HUES64 (cell line): Measurements from ENCODE around the gene MYB.

ENCODE experiments used
- H3K27ac ChIP-seq: 2 replicates; pipeline ENCODE4 v1.7.0; 2013; ENCODE audit warnings: low read depth, low read length, inconsistent platforms
- H3K27me3 ChIP-seq: 2 replicates; pipeline ENCODE4 v1.6.1; 2013; ENCODE audit warnings: mild to moderate bottlenecking, low read length; ENCODE audit not compliant: insufficient read depth
- H3K36me3 ChIP-seq: 2 replicates; pipeline ENCODE4 v1.6.1; 2013; ENCODE audit warnings: mild to moderate bottlenecking, low read length; ENCODE audit not compliant: insufficient read depth
- H3K4me1 ChIP-seq: 2 replicates; pipeline ENCODE4 v1.6.1; 2013; ENCODE audit warnings: mild to moderate bottlenecking, low read length, moderate library complexity; ENCODE audit not compliant: insufficient read depth
- H3K4me3 ChIP-seq: 2 replicates; pipeline ENCODE4 v1.5.1; 2013; ENCODE audit warnings: mild to moderate bottlenecking, low read length, moderate library complexity
- H3K9ac ChIP-seq: 2 replicates; pipeline ENCODE4 v1.6.1; 2013; ENCODE audit warnings: mild to moderate bottlenecking, low read depth, low read length
- H3K9me3 ChIP-seq: 2 replicates; pipeline ENCODE4 v1.6.1; 2013; ENCODE audit warnings: low read depth, low read length; ENCODE audit not compliant: insufficient read depth
- WGBS: fragments of 150-250, 120-280 bp; methylation state at CpG from one replicate; pipeline ENCODE4 v1.1.7; 2013; ENCODE audit warnings: missing lambda C conversion rate; 5-methylcytosine and 5-hydroxymethylcytosine counted together

MYB gene

DNA sequence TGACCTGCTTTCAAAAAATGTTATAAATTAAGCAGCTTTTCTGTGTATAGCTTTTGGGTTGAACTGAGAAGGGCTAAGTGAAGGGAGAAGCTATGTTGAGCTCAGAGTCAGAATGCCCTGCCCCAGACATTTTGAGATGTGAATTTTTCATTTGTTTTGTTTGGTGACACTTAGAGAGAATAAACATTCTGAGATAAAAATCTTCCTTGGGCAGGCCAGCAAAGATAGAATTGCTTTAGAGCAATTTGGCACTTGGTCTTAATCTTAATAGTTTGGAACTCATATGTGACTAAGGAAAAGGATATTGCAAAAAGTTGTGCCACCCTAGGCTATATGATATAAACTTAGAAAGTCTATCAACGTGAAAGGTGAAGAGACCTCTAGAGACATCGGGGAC, 30.2 kb downstream of the MYB start:
- Histone ChIP-seq H3K9ac (no peak overlapping the region), H3K4me1 (no peaks in the 10 kb centered on the region; the same call in 1 of the 2 replicates), H3K9me3 (0 out of 2 replicates have a peak, but pooled peaks cover 4% of the 10 kb centered on the region), H3K36me3 (peaks cover 10% of the 10 kb centered on the region), H3K27me3 (no peaks in the 10 kb centered on the region), H3K4me3 (no peak overlapping the region), H3K27ac (no peak overlapping the region)
- WGBS: 94% methylated on average over 2 of the region's 2 CpGs

DNA sequence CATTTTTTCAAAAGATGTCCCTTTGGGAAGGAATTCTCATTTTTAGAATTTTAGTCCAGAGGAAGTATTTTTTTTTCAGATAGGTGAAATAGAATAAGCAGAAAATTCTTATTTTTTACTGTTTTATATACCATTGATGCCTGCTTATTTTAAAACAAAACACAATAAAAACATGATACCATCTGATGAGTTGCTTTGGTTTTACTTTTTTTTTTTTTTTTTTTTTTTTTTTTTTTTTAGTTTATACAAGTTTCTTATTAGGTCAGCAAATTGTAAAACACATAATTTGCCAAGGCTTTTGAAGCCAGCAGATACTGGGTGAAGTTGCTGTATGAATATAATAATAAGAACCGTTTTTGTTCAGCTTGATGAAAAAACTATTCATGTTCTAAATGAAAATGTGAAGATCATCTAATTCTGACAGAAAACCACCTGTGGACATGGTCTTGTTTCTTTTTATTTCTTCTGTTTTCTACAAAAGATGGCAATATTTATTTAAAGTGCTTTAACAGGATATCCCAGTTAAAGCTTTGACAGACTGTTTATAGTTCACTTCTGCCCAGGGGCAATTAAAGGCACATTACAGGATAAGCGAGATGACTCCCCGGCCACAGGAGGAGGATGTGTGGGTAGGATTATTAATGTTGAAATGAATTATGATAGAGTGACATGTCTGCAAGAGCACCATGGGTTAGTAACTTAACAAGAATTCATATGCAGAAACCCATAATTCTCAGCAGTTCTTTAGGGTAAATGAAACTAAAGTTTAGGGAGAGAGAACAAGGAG, 31.1 kb downstream of the MYB start:
- Histone ChIP-seq H3K4me1 (no peaks in the 10 kb centered on the region; the same call in 1 of the 2 replicates), H3K27ac (no peak overlapping the region), H3K27me3 (no peaks in the 10 kb centered on the region), H3K4me3 (no peak overlapping the region), H3K9me3 (0 out of 2 replicates have a peak, but pooled peaks cover 4% of the 10 kb centered on the region), H3K9ac (no peak overlapping the region), H3K36me3 (peaks cover 10% of the 10 kb centered on the region)
- WGBS: 96% methylated on average over 3 of the region's 3 CpGs

DNA sequence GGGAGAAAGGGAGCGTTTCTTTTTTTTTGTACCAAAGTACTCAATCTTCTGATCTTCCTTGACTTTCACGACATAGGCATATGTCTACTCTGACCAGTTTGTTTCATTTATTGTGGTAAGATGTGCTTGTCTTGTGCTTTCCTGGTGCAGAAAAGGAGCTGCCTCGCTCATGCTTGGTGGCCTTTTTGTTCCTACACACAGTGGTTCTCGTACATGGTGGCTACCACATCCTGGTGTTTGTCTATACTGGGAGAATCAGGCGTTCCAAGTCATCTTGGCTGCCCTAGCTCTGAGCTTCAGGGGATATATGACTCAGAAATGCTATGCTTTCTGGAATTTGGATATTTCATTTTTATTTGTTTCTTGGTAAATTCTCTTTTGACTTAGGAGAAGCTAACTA, 31.8 kb downstream of the MYB start:
- peaks cover 13% of the 10 kb centered on the region for H3K36me3 ChIP-seq
- H3K9ac ChIP-seq: no peak overlapping the region
- WGBS: 96% methylated on average over 5 of the region's 5 CpGs

DNA sequence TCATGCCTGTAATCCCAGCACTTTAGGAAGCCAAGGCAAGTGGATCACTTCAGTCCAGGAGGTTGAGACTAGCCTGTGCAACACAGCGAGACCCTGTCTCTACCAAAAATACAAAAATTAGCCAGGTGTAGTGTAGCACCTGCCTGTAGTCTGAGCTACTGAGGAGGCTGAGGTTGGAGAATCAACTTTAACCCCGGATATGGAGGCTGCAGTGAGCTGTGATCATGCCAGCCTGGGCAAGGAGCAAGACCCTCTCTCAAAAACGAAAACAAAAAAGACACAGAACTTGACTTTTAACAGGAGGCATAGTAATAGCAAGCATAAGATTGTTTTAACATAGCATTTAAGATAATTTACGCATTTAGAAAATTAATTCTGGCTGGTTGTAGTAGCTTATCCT, 32.5 kb downstream of the MYB start:
- H3K9me3 ChIP-seq: 0 out of 2 replicates have a peak, but pooled peaks cover 3% of the 10 kb centered on the region
- no peak overlapping the region for H3K9ac ChIP-seq
- no peak overlapping the region for H3K4me3 ChIP-seq
- peaks cover 12% of the 10 kb centered on the region for H3K36me3 ChIP-seq
- no peak overlapping the region for H3K27ac ChIP-seq
- no peaks in the 10 kb centered on the region; the same call in 1 of the 2 replicates for H3K4me1 ChIP-seq
- WGBS: 98% methylated on average over 4 of the region's 4 CpGs
- H3K27me3 ChIP-seq: no peaks in the 10 kb centered on the region

More for the DNA sequence above, 31.8 kb downstream of the MYB start:
- H3K27me3 ChIP-seq: no peaks in the 10 kb centered on the region
- no peaks in the 10 kb centered on the region; the same call in 1 of the 2 replicates for H3K4me1 ChIP-seq
- no peak overlapping the region for H3K27ac ChIP-seq
- no peak overlapping the region for H3K4me3 ChIP-seq
- 0 out of 2 replicates have a peak, but pooled peaks cover 4% of the 10 kb centered on the region for H3K9me3 ChIP-seq

DNA sequence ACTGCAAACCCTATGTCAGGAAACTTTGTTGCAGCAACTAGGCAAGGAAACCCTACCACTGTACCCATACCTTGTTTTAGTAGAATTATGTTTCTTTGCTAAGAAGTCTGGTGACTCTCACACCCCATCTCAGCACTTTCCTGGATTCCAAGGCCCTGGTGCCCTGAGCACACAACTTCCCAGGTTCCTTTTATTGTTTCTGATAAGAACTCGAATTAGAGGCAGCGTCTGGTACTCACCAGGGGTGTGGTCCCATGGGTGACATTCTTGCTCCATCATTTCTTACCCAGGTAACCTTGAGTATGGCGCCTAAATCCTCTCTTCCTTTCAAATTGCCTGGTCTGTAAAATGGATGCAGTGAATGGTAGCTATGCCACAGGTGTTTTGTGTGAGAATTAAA, 34.1 kb downstream of the MYB start:
- no peak overlapping the region for H3K4me3 ChIP-seq
- H3K36me3 ChIP-seq: peaks cover 8% of the 10 kb centered on the region; the same call in 1 of the 2 replicates
- 95% methylated on average over 3 of the region's 3 CpGs for WGBS
- no peak overlapping the region for H3K9ac ChIP-seq
- H3K9me3 ChIP-seq: no peaks in the 10 kb centered on the region
- H3K27me3 ChIP-seq: no peaks in the 10 kb centered on the region
- no peak overlapping the region for H3K27ac ChIP-seq
- no peaks in the 10 kb centered on the region for H3K4me1 ChIP-seq

DNA sequence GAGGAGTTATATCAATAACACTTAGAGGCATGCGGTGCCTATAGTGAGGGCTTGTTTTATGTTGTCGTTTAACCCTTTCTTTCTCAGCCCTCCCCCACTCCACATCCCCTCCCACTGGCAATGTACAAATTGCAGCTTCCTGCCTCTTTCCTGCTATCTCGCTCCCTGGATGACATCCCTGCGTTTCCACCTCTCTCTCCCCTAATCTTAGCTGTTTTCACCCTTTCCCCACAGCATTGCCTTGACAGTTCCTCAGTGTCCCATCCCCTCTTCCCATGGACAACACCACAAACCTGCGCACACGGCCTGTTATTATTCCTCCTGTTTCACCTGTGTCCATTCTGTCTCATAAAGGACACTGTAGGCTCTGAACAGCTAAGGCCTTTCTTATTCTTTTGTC, 34.5 kb downstream of the MYB start:
- Histone ChIP-seq H3K27ac (no peak overlapping the region), H3K4me1 (no peaks in the 10 kb centered on the region), H3K9ac (no peak overlapping the region), H3K9me3 (no peaks in the 10 kb centered on the region), H3K27me3 (no peaks in the 10 kb centered on the region), H3K36me3 (peaks cover 8% of the 10 kb centered on the region; the same call in 1 of the 2 replicates), H3K4me3 (no peak overlapping the region)
- WGBS: 86% methylated on average over 5 of the region's 6 CpGs

DNA sequence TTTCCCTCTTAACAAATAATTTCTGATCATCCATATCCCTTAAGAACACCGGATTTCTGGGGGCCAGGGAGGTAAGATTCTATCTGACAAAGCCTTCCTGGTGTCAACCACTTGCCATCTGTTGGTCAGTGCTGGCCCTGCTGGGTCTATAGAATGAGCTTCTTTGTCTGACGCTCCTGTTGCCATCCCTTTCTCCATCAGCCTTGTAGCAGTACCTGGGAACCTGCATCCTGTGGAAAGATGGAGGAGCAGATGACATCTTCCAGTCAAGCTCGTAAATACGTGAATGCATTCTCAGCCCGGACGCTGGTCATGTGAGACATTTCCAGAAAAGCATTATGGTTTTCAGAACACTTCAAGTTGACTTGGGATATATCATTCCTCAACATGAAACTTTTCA, 36.6 kb downstream of the MYB start:
- 92% methylated on average over 6 of the region's 6 CpGs for WGBS
- H3K4me3 ChIP-seq: no peak overlapping the region
- no peak overlapping the region for H3K9ac ChIP-seq
- H3K36me3 ChIP-seq: peaks cover 8% of the 10 kb centered on the region; the same call in 1 of the 2 replicates
- H3K9me3 ChIP-seq: no peaks in the 10 kb centered on the region
- no peak overlapping the region for H3K27ac ChIP-seq
- H3K27me3 ChIP-seq: no peaks in the 10 kb centered on the region
- no peaks in the 10 kb centered on the region for H3K4me1 ChIP-seq

DNA sequence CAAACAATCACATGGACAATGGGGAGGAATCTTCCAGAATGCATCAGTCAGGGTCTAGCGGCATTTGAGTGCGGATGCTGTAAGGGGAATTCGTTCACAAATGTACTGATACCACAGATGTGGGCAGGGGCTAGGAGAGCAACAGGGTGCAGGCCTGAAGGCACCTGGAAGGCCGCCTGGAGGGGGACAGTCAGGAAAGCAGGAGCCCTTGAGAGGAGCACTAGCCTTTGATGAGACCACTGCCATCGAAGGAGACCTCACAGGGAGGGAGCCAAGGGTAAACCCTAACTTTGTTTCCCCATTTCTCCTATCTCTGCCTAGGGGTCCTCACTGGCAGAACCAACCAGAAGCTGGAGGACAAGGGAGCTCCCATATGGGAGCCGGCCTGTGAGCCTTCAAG, 38.2 kb downstream of the MYB start:
- Histone ChIP-seq H3K36me3 (peaks cover 8% of the 10 kb centered on the region; the same call in 1 of the 2 replicates), H3K27me3 (no peaks in the 10 kb centered on the region), H3K9ac (no peak overlapping the region), H3K4me3 (no peak overlapping the region), H3K4me1 (no peaks in the 10 kb centered on the region), H3K9me3 (no peaks in the 10 kb centered on the region), H3K27ac (no peak overlapping the region)
- 96% methylated on average over 6 of the region's 6 CpGs for WGBS

DNA sequence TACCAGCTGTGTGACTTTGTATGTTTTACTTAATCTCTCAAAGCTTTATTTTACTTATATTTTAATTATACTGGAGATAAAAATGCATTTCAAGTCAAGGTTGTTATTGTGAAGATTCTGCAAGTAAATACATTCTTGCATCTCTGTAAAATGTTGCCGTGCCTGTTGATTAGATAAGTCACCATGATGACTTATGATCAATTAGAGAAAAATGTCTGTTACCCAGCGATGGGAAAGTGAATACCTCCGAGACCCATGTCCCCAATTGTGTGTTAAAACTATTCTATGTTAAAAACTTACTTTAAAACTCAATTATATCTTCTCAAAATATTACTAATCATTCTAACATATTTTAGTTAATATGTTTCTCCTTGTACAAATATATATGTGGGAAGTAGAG, 39.9 kb downstream of the MYB start:
- Histone ChIP-seq H3K27me3 (no peaks in the 10 kb centered on the region), H3K4me3 (no peak overlapping the region), H3K4me1 (peaks cover 4% of the 10 kb centered on the region; the same call in 1 of the 2 replicates), H3K36me3 (peaks cover 8% of the 10 kb centered on the region; the same call in 1 of the 2 replicates), H3K27ac (no peak overlapping the region), H3K9me3 (no peaks in the 10 kb centered on the region), H3K9ac (no peak overlapping the region)
- 100% methylated on average over 2 of the region's 3 CpGs for WGBS

DNA sequence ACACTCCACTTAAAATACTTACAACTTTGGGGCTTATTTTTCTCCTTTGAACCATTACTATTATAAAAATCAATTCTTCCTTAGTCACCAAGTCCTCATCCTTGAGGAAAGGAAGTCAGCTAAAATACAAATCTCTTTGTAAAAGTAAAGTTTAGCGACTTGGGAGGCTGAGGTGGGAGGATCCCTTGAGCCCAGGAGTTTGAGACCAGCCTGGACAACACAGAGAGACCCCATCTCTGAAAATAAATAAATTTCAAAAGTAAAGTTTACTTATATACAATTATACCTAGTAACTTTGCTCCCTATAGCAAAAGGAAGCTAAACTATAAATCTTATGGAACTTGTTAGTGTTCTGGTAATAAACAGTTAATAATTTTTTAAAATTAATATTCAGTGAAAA, 40.4 kb downstream of the MYB start:
- no peaks in the 10 kb centered on the region for H3K27me3 ChIP-seq
- no peak overlapping the region for H3K27ac ChIP-seq
- no peak overlapping the region for H3K4me3 ChIP-seq
- no peaks in the 10 kb centered on the region for H3K9me3 ChIP-seq
- WGBS: 100% methylated on average over 1 of the region's 1 CpG
- peaks cover 4% of the 10 kb centered on the region; the same call in 1 of the 2 replicates for H3K4me1 ChIP-seq
- peaks cover 8% of the 10 kb centered on the region; the same call in 1 of the 2 replicates for H3K36me3 ChIP-seq
- H3K9ac ChIP-seq: no peak overlapping the region

DNA sequence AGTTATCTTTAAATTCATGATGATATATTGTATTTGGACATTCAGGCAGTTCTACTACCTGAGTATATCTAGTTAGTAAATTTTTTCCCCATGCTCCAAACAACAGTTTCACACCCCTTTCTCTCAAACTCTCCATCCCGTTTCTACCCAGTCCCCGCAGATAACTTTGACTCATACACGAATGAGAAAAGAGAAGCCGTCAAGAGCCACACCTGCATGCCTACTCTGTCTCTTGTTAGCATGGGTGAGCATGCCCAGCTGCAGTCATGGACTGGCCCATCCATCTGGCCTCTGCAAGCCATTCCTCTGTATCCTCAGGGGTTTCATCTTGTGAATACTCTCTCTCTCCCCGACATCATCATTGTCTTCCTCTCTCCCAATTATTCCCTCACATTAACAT, 41.5 kb downstream of the MYB start:
- WGBS: 86% methylated on average over 5 of the region's 5 CpGs
- H3K4me3 ChIP-seq: no peak overlapping the region

More for the DNA sequence above, 41.5 kb downstream of the MYB start:
- Histone ChIP-seq H3K27me3 (no peaks in the 10 kb centered on the region), H3K4me1 (peaks cover 4% of the 10 kb centered on the region; the same call in 1 of the 2 replicates), H3K27ac (no peak overlapping the region), H3K9ac (no peak overlapping the region), H3K9me3 (no peaks in the 10 kb centered on the region), H3K36me3 (peaks cover 8% of the 10 kb centered on the region; the same call in 1 of the 2 replicates)
